Brain microvascular endothelial cell (primary cell): ENCODE measurements around the gene ANKAR.

ENCODE experiments used
- DNase-seq: peaks from one replicate; pipeline ENCODE4 v3.0.0-alpha.2; 2020
- H3K27ac ChIP-seq: fragments of 250-450 bp; sonication (Bioruptor Pico); 2 replicates; pipeline ENCODE4 v1.5.1; 2020; ENCODE audit warnings: mild to moderate bottlenecking, moderate library complexity
- H3K27me3 ChIP-seq: fragments of 250-450 bp; sonication (Bioruptor Pico); replicated peaks from 2 replicates; pipeline ENCODE4 v1.5.1; 2020; ENCODE audit warnings: mild to moderate bottlenecking
- H3K36me3 ChIP-seq: fragments of 250-450 bp; sonication (Bioruptor Pico); replicated peaks from 2 replicates; pipeline ENCODE4 v1.5.1; 2020; ENCODE audit warnings: mild to moderate bottlenecking
- H3K4me3 ChIP-seq: 2 replicates; pipeline ENCODE4 v1.5.1; 2011; ENCODE audit warnings: low read depth, mild to moderate bottlenecking, control low read depth, low read length, moderate library complexity
- in situ Hi-C: cut with HindIII; loops from 2 replicates; pipeline ENCODE4 v1.10.0; 2017; ENCODE audit warnings: low sequenced_read_pairs, low pct_ligation_motif_present
- TF ChIP-seq, protein P1 (sequence below): IDR thresholded peaks from 2 replicates; pipeline ENCODE4 v1.5.1; 2011; ENCODE audit warnings: low read depth, mild to moderate bottlenecking, moderate library complexity, low read length, control low read depth, inconsistent platforms; ENCODE audit errors: missing control alignments

The ANKAR gene

DNA sequence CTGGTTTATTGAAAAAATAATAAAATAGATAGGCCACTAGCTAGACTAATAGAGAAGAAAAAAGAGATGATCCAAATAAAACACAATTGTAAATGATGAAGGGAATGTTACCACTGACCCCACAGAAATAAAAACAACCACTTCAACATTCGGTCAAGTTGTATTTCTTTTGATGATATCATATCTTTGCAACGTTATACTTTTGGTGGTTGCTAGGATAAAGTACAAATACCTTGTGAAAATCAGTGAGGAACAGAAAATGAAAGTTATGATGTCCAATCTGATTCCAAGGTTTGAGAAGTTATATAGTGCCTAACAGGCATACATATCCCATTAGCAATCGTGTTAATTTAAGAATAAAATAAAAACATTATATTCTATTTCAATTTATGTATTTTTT lies 19.8 kb upstream of the ANKAR start:
- no peaks in the 10 kb centered on the region for H3K27me3 ChIP-seq
- DNase-seq = no peak
- no peaks in the 10 kb centered on the region for H3K36me3 ChIP-seq
- peak overlapping the region; percentile 53 for H3K27ac ChIP-seq
- no peak overlapping the region for H3K4me3 ChIP-seq
- in situ Hi-C loops = no loop called here
- TF ChIP-seq, protein P1, sequence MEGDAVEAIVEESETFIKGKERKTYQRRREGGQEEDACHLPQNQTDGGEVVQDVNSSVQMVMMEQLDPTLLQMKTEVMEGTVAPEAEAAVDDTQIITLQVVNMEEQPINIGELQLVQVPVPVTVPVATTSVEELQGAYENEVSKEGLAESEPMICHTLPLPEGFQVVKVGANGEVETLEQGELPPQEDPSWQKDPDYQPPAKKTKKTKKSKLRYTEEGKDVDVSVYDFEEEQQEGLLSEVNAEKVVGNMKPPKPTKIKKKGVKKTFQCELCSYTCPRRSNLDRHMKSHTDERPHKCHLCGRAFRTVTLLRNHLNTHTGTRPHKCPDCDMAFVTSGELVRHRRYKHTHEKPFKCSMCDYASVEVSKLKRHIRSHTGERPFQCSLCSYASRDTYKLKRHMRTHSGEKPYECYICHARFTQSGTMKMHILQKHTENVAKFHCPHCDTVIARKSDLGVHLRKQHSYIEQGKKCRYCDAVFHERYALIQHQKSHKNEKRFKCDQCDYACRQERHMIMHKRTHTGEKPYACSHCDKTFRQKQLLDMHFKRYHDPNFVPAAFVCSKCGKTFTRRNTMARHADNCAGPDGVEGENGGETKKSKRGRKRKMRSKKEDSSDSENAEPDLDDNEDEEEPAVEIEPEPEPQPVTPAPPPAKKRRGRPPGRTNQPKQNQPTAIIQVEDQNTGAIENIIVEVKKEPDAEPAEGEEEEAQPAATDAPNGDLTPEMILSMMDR = no peak

DNA sequence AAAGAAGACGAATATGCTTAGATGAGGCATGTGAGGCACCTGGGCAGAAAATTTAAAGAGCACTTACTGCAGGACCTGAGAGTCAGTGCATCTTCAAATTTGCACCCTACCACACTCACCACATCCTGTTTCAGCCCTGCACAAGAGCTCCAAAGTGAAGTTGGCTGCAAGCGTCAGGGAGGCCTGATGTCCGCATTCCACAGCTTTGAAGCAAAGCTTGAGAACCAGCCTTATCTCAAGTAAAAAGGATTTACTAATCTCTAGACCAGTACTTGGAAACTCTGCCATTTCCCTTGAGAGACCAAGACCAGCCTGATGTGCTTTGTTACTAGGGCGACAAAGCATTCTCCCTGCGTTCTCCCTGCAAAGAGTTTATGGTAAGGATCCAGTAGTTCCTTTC lies 16.6 kb upstream of the ANKAR start:
- in situ Hi-C loops = no loop called here
- no peaks in the 10 kb centered on the region for H3K27me3 ChIP-seq
- TF ChIP-seq, protein P1 = no peak
- H3K27ac ChIP-seq = peak overlapping the region; percentile 71
- H3K36me3 ChIP-seq = no peaks in the 10 kb centered on the region
- DNase-seq = peak; percentile 92
- H3K4me3 ChIP-seq = no peak overlapping the region

DNA sequence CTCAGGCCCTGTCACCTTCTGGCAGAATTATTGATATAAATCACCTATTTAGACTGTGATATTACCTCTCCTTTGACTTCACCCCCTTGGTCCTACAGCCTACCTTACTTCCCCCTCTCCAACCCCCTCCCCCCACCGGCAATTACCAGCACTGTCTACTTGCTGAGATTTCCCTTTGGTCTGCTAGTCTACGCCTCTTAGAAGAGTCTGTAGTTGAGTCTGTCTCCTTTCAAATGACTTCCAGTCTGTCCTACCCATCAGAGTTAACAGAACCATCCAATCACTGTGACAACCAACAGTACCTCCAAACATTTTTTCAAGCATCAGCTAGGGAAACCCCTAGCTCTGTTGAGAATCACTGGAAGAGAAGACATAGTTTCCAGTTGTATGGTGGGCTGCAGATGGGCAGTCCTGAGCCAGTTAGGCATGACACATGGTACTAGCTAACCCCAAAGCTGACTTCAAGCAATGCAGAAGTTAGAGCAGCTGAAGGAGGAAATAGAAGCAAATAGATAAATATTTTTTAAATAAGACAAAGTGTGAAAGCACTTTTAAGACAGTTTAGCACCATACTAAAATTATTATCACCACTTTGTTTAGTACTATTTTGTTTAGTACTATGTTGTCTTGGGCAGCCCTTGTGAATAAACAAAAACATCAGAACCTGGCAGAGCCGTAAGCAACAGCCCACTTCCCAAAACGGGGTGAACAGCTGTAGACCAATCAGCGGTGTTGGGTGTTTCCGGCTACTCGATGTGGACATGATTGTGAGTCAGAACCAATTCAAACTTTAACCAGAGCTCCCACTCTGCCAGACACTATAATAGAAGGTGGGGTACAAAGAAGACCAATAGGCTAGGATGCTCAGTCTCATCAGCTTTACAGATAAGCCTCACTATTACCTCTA lies 15.9 kb upstream of the ANKAR start:
- TF ChIP-seq, protein P1 = no peak
- Histone ChIP-seq H3K27ac (peak overlapping the region; percentile 71), H3K27me3 (no peaks in the 10 kb centered on the region), H3K36me3 (no peaks in the 10 kb centered on the region), H3K4me3 (no peak overlapping the region)
- DNase-seq = no peak
- in situ Hi-C loops = no loop called here

DNA sequence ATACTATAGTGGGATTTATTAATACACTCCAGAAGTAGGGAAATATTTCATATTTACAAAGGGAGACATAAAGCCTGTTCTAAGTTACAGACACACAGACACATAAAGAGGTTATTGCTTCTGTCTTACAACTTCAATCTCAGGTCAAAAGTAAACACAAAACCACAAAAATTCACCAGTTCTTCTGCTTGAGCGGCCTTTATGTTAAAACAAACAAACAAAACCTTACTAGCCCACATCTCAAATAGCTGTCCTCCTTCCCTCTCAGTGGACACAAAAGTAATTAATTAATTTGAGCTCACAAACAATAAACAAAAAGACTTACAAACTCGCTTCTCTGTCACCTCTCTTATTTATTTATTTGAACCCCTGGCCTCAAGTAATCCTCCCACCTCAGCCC lies 14.7 kb upstream of the ANKAR start:
- in situ Hi-C loops = no loop called here
- Histone ChIP-seq H3K4me3 (no peak overlapping the region), H3K27me3 (no peaks in the 10 kb centered on the region), H3K36me3 (no peaks in the 10 kb centered on the region), H3K27ac (no peak overlapping the region)
- TF ChIP-seq, protein P1 = no peak
- DNase-seq = no peak

- TF ChIP-seq, protein P1 = no peak
- Histone ChIP-seq H3K4me3 (no peak overlapping the region), H3K27me3 (no peaks in the 10 kb centered on the region), H3K36me3 (no peaks in the 10 kb centered on the region), H3K27ac (no peak overlapping the region)
- DNase-seq = no peak
- in situ Hi-C loops = no loop called here
These were observed 13.7 kb upstream of the ANKAR start for GRCh38 chr2:189660803-189661147.
